ENCODE measurements around the gene RING1. TPM values are rescaled to one million over a fixed set of nuclear protein-coding genes. Genes with fewer than 3 reads are reported as not detected.

RING1 gene
- total RNA-seq, 4 donors from 2014 or later = 10.9 to 20.6 (median 13.9) TPM

DNA sequence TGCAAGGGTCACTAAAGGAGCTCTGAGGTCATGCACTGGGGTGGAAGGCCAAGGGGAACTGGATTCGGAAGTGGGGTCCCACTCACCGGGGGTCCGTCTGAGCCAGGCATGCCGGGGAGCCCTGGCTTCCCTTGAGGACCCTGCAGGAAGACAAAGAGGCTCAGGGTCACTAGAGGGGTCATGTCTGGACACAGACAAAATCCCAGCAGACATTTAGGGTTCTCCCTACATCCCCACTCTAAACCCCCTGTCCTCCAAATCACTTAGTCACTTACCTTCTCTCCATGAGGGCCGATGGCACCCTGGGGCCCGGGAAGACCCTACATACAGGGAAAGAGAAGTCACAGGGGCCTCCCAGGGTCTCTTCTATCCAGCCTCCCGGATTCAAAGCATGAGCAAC lies 31.4 kb upstream of the RING1 start:
- TF ChIP-seq POLR2A (IDR thresholded peaks at IDR 0.05) (no peak), CTCF (IDR thresholded peaks at IDR 0.05) (no peak)
- H3K27me3 ChIP-seq = peaks cover 0 to 8% (median 0%) of the 10 kb centered on the region in 4 donors
- H3K9me3 ChIP-seq = no peaks in the 10 kb centered on the region
- H3K36me3 ChIP-seq = no peaks in the 10 kb centered on the region
- H3K27ac ChIP-seq = no peak overlapping the region
- 85 to 90% methylated on average over 7 of the region's 7 CpGs for WGBS, 2 donors
- DNase-seq = no peak
- intact Hi-C loops (cut with DNase I) = no loop called here
- no peak overlapping the region for H3K4me3 ChIP-seq
- H3K4me1 ChIP-seq = no peaks in the 10 kb centered on the region

DNA sequence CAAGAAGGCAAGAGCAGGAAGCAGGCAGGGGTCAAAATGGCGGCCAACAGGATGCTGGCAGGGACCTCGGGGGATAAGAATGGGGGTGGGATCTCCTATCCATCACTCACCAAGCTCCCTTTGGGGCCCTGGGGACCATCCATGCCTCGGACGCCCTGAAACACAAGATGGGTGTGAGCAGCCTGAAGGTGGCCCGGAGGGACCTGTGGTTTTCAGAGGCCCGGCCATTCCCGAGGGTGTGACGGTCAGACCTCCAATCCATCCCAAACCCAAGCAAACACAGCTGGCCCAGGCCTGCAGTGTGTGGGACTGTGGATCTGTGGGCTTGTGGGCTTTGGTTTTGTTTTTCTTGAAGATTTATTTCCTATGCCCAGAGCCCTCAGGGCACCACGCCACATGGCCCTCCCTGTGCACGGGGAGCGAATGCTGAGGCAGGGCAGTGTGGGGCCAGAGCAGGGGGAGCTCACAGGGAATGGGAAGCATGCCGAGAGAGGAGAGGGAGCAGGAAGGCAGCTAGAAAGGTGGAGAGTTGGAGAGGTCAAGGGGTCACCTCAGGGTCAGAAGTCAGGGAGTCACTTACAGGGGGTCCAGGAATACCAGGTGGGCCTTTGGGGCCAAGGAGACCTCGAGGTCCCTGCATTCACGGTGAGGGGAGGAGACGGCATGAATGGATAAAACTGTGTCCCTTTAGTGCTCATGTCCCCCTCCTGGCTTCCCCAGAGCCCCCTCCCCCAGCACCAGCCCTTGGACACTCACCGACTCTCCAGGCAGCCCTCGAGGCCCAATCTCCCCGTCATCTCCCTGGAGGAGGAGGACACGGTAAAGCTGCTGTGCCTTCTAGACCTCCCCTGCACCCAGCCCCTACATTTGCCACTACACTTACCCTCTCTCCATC lies 30.5 kb upstream of the RING1 start:
- Histone ChIP-seq H3K27ac (no peak overlapping the region), H3K4me3 (no peak overlapping the region), H3K9me3 (no peaks in the 10 kb centered on the region), H3K27me3 (peaks cover 0 to 7% (median 0%) of the 10 kb centered on the region in 4 donors), H3K36me3 (no peaks in the 10 kb centered on the region), H3K4me1 (no peaks in the 10 kb centered on the region)
- WGBS, 2 donors = 82 to 85% methylated on average over 7 to 15 of the region's 19 CpGs
- intact Hi-C loops (cut with DNase I) = no loop called here
- no peak for TF ChIP-seq POLR2A (IDR thresholded peaks at IDR 0.05)
- no peak for TF ChIP-seq CTCF (IDR thresholded peaks at IDR 0.05)
- DNase-seq = no peak

- intact Hi-C loops (cut with DNase I) = no loop called here
- Histone ChIP-seq H3K4me3 (no peak overlapping the region), H3K9me3 (no peaks in the 10 kb centered on the region), H3K27me3 (no peaks in the 10 kb centered on the region), H3K27ac (no peak overlapping the region), H3K36me3 (no peaks in the 10 kb centered on the region), H3K4me1 (no peaks in the 10 kb centered on the region)
- DNase-seq = no peak
- WGBS, 2 donors = 81 to 88% methylated on average over 3 of the region's 10 CpGs
- no peak for TF ChIP-seq POLR2A (IDR thresholded peaks at IDR 0.05)
Observed at GRCh38 chr6:33178755-33179475, 29.4 kb upstream of the RING1 start.

DNA sequence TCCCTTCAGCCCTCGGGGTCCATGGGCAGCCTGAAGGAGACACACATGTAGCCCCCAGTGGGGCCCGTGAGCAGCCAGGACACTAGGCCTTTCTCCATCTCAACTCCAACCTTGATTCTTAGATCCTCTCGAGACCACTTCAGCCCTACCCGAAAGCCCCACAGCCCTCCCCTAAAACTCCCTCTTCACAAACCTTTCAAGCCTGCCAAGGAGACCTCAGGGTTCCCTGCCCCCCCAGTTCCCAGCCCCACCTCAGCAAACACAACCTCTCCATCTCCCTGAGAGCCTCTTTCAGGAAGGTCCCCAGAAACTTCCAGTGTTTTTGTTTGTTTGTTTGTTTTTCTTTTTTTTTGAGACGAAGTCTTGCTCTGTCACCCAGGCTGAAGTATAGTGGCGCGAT lies 27.2 kb upstream of the RING1 start:
- no peak for DNase-seq
- H3K36me3 ChIP-seq = no peaks in the 10 kb centered on the region
- intact Hi-C loops (cut with DNase I) = no loop called here
- TF ChIP-seq POLR2A (IDR thresholded peaks at IDR 0.05) = no peak
- no peak for TF ChIP-seq CTCF (IDR thresholded peaks at IDR 0.05)
- no peak overlapping the region for H3K4me3 ChIP-seq
- H3K4me1 ChIP-seq = no peaks in the 10 kb centered on the region
- WGBS, 2 donors = 83 to 92% methylated on average over 7 of the region's 7 CpGs
- H3K27ac ChIP-seq = no peak overlapping the region
- H3K9me3 ChIP-seq = no peaks in the 10 kb centered on the region
- H3K27me3 ChIP-seq = peaks cover 0 to 12% (median 0%) of the 10 kb centered on the region in 4 donors

GRCh38 chr6:33183071-33183683 lies 25.1 kb upstream of the RING1 start:
- Histone ChIP-seq H3K4me1 (no peaks in the 10 kb centered on the region), H3K27me3 (peaks cover 0 to 21% (median 0%) of the 10 kb centered on the region in 4 donors), H3K9me3 (no peaks in the 10 kb centered on the region), H3K27ac (no peak overlapping the region), H3K4me3 (no peak overlapping the region), H3K36me3 (no peaks in the 10 kb centered on the region)
- WGBS, 2 donors = 70 to 75% methylated on average over 5 of the region's 5 CpGs
- intact Hi-C loops (cut with DNase I) = no loop called here
- DNase-seq = no peak
- TF ChIP-seq CTCF (IDR thresholded peaks at IDR 0.05) (no peak), POLR2A (IDR thresholded peaks at IDR 0.05) (no peak)
